ENCODE measurements around the gene ZNF426. TPM values are rescaled to one million over a fixed set of nuclear protein-coding genes. Genes with fewer than 3 reads are reported as not detected.
"Not testable (repeated sequence)": the region's sequence is repeated elsewhere in the genome, so short reads cannot be mapped to it uniquely, and the experiment has no call there.

Gene ZNF426
- 10.7 TPM for polyA plus RNA-seq
- long read RNA-seq, donor 1: 0 reads
- long read RNA-seq, donor 2, partial matches to known transcripts: 0 of 8 reads
- long read RNA-seq, donor 2, other reads (novel, unspliced or antisense): 6 of 8 reads
- long read RNA-seq, donor 3: 0 reads
- long read RNA-seq, donor 4: 0 reads
- long read RNA-seq, donor 5, full-length matches to known transcripts: 1 of 12 reads
- long read RNA-seq, donor 5, partial matches to known transcripts: 11 of 12 reads
- long read RNA-seq, donor 5, other reads (novel, unspliced or antisense): 0 of 12 reads
- long read RNA-seq, donor 6, full-length matches to known transcripts: 2 of 2 reads
- long read RNA-seq, donor 6, partial matches to known transcripts: 0 of 2 reads
- long read RNA-seq, donor 6, other reads (novel, unspliced or antisense): 0 of 2 reads
- long read RNA-seq, donor 7, full-length matches to known transcripts: 1 of 1 reads
- long read RNA-seq, donor 7, partial matches to known transcripts: 0 of 1 reads
- long read RNA-seq, donor 7, other reads (novel, unspliced or antisense): 0 of 1 reads
- long read RNA-seq, donor 8: 0 reads
- long read RNA-seq, donor 9: 0 reads
- long read RNA-seq, donor 10: 0 reads
- long read RNA-seq, donor 11: 0 reads

GRCh38 chr19:9538183-9539058 lies at the start of gene ZNF426:
TSS of gene ZNF426 (minus strand) at chr19:9538645. CDS start at chr19:9536232, 2,413 bp downstream.
- no peaks in the 10 kb centered on the region for H3K27me3 ChIP-seq (ENCODE audit: control insufficient read depth, insufficient read depth, low read length)
- peak; percentile 90 to 96 for DNase-seq
- WGBS (ENCODE audit: insufficient coverage, low lambda C conversion rate): 0% methylated on average over 2 of the region's 49 CpGs
- peaks cover 27% of the 10 kb centered on the region for H3K9me3 ChIP-seq (ENCODE audit: control insufficient read depth, low read depth, low read length)
- H3K4me3 ChIP-seq (ENCODE audit: low read length): peak within 1 kb of the TSS; percentile 88
- H3K4me1 ChIP-seq (ENCODE audit: control insufficient read depth, insufficient read depth, low read length): no peaks in the 10 kb centered on the region
- peak within 1 kb of the TSS; percentile 97 for H3K27ac ChIP-seq (ENCODE audit: low read length)
- H3K36me3 ChIP-seq (ENCODE audit: control insufficient read depth, insufficient read depth, low read length): peaks cover 29% of the 10 kb centered on the region

GRCh38 chr19:9586764-9587163 lies 48.3 kb upstream of the ZNF426 start:
- H3K4me3 ChIP-seq (ENCODE audit: low read length): no peak overlapping the region
- H3K4me1 ChIP-seq (ENCODE audit: control insufficient read depth, insufficient read depth, low read length): no peaks in the 10 kb centered on the region
- H3K9me3 ChIP-seq (ENCODE audit: control insufficient read depth, low read depth, low read length): no peaks in the 10 kb centered on the region
- H3K27ac ChIP-seq (ENCODE audit: low read length): no peak overlapping the region
- DNase-seq: peak; percentile 60 to 67
- H3K27me3 ChIP-seq (ENCODE audit: control insufficient read depth, insufficient read depth, low read length): peaks cover 2% of the 10 kb centered on the region
- 20% methylated on average over 1 of the region's 7 CpGs for WGBS (ENCODE audit: insufficient coverage, low lambda C conversion rate)
- peaks cover 3% of the 10 kb centered on the region for H3K36me3 ChIP-seq (ENCODE audit: control insufficient read depth, insufficient read depth, low read length)

DNA sequence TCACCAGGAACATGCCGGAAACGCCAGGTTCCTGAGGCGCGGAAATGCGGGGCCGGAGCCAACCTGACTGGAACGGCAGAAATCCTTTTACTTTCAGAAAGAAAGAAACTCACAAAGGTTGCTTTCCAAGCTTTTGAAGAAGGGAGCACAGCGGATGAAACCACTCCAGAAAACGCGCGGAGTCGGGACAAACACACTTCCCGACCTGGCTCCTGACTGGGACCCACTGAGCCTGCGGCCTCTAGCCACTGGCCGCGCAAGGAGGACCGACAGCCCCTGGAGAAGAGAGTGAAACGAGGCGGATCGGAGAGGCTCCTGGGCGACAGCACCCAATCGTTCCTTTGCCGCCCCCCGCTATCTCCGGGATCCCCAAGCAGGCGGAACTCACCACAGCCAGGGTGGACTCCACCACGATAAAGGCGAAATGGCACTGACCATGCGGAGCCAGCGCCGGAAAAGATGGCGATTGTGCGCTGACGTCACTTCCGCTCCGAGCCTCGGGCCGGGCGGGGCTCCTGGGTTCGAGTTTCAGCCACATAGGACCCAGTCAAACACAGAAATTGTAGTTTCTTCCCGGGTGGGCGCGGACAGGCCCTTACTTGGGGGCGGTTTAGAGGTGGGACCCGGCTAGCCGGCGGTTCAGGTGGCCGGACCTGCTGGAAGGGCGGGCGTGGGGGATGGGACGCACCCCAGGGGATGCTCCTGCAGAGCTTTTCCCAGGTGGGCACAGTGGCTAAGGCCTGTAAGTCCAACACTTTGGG lies 45.8 kb upstream of the ZNF426 start, which contains the start of gene ZNF121:
TSS of gene ZNF121 (minus strand) at position 432 of the 761 bp plus-strand sequence. CDS start 16,407 bp downstream, outside the sequence.
- Histone ChIP-seq H3K36me3 (ENCODE audit: control insufficient read depth, insufficient read depth, low read length) (peaks cover 9% of the 10 kb centered on the region), H3K4me1 (ENCODE audit: control insufficient read depth, insufficient read depth, low read length) (no peaks in the 10 kb centered on the region), H3K27ac (ENCODE audit: low read length) (peak within 1 kb of the TSS; percentile 94), H3K4me3 (ENCODE audit: low read length) (peak within 1 kb of the TSS; percentile 83), H3K9me3 (ENCODE audit: control insufficient read depth, low read depth, low read length) (peaks cover 12% of the 10 kb centered on the region), H3K27me3 (ENCODE audit: control insufficient read depth, insufficient read depth, low read length) (no peaks in the 10 kb centered on the region)
- peak; percentile 79 to 93 for DNase-seq
- no CpG with 5 or more reads among the region's 51 CpGs for WGBS (ENCODE audit: insufficient coverage, low lambda C conversion rate)

DNA sequence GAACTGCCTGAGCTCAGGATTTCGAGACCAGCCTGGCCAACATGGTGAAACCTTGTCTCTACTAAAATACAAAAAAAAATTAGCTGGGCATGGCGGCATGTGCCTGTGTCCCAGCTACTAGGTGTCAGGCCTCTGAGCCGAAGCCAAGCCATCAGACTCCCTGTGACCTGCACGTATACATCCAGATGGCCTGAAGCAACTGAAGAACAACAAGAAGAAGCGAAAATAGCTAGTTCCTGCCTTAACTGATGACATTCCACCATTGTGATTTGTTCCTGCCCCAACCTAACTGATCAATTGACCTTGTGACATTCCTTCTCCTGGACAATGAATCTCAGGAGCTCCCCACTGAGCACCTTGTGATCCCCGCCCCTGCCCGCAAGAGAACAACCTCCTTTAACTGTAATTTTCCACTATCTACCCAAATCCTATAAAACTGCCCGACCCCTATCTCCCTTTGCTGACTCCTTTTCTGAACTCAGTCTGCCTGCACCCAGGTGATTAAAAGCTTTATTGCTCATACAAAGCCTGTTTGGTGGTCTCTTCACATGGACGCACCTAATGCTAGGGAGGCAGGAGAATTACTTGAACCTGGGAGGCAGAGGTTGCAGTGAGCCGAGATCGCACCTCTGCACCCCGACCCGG lies 43.8 kb upstream of the ZNF426 start:
- Histone ChIP-seq H3K9me3 (ENCODE audit: control insufficient read depth, low read depth, low read length) (peaks cover 30% of the 10 kb centered on the region), H3K36me3 (ENCODE audit: control insufficient read depth, insufficient read depth, low read length) (peaks cover 12% of the 10 kb centered on the region)
- H3K4me1 ChIP-seq (ENCODE audit: control insufficient read depth, insufficient read depth, low read length); H3K4me3 ChIP-seq (ENCODE audit: low read length); DNase-seq; H3K27ac ChIP-seq (ENCODE audit: low read length); H3K27me3 ChIP-seq (ENCODE audit: control insufficient read depth, insufficient read depth, low read length): not testable (repeated sequence)
- WGBS (ENCODE audit: insufficient coverage, low lambda C conversion rate): 100% methylated on average over 1 of the region's 13 CpGs

DNA sequence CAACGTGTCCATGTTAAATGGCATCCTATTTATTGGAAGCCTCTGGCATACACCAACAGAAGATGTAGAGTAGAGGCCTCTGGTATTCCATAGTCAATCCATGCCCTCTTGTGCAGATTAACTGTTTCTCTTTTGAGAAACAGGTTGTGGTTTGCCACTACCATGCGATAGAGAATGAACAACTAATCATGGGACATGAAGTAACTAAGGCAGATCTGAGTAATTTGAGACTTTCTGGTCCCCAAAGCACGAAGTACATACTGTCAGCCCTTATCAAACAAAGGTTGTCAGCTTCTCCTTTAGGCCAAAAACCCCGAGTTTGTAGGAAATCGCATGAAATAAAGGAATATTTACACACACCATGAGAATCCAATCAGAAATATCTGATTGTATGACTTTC lies 42.3 kb upstream of the ZNF426 start:
- Histone ChIP-seq H3K4me1 (ENCODE audit: control insufficient read depth, insufficient read depth, low read length) (no peaks in the 10 kb centered on the region), H3K9me3 (ENCODE audit: control insufficient read depth, low read depth, low read length) (peaks cover 42% of the 10 kb centered on the region), H3K36me3 (ENCODE audit: control insufficient read depth, insufficient read depth, low read length) (peaks cover 12% of the 10 kb centered on the region), H3K27ac (ENCODE audit: low read length) (no peak overlapping the region), H3K27me3 (ENCODE audit: control insufficient read depth, insufficient read depth, low read length) (no peaks in the 10 kb centered on the region), H3K4me3 (ENCODE audit: low read length) (no peak overlapping the region)
- DNase-seq: no peak
- WGBS (ENCODE audit: insufficient coverage, low lambda C conversion rate): 71% methylated on average over 1 of the region's 5 CpGs

DNA sequence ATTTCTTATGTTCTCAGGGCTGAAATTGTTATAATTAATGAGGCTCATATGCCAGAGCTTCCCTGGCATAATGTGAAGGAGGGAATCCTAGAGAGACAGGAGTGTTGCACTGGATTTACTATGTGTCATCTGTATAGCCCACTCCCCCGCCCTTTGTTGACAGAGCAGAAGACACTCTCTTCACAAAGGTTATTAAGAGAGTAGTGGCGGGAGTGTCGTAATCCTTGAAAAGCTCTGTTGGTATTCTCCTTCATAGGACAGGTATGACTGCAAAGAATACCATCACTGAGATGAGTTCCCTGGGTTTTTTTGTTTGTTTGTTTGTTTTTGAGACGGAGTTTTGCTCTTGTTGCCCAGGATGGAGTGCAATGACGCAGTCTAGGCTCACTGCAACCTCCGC lies 31.8 kb upstream of the ZNF426 start:
- Histone ChIP-seq H3K4me3 (ENCODE audit: low read length) (no peak overlapping the region), H3K4me1 (ENCODE audit: control insufficient read depth, insufficient read depth, low read length) (no peaks in the 10 kb centered on the region), H3K27ac (ENCODE audit: low read length) (no peak overlapping the region), H3K36me3 (ENCODE audit: control insufficient read depth, insufficient read depth, low read length) (peaks cover 38% of the 10 kb centered on the region), H3K9me3 (ENCODE audit: control insufficient read depth, low read depth, low read length) (peaks cover 70% of the 10 kb centered on the region), H3K27me3 (ENCODE audit: control insufficient read depth, insufficient read depth, low read length) (no peaks in the 10 kb centered on the region)
- no peak for DNase-seq
- WGBS (ENCODE audit: insufficient coverage, low lambda C conversion rate): no CpG with 5 or more reads among the region's 6 CpGs

DNA sequence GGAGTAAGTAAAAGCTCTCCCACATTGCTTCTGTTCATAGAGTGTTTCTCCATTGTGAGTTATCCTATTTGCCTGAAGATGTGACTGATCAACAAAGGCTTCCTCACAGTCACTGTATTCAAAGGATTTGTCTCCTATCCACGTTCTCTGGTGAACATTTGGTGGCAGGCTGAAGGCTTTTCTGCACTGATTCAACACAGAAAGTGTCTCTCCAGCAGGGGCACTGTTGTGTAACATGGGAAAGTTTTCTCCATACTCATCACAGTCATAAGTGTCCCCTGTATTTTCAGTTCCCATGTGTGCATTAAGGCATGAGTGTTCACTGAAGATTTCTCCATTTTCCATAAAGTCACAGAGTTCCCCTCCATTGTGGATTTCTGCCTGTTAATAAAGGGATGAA lies 28.3 kb upstream of the ZNF426 start:
- Histone ChIP-seq H3K9me3 (ENCODE audit: control insufficient read depth, low read depth, low read length) (peaks cover 58% of the 10 kb centered on the region), H3K27me3 (ENCODE audit: control insufficient read depth, insufficient read depth, low read length) (no peaks in the 10 kb centered on the region), H3K4me3 (ENCODE audit: low read length) (no peak overlapping the region), H3K4me1 (ENCODE audit: control insufficient read depth, insufficient read depth, low read length) (no peaks in the 10 kb centered on the region), H3K36me3 (ENCODE audit: control insufficient read depth, insufficient read depth, low read length) (peaks cover 56% of the 10 kb centered on the region), H3K27ac (ENCODE audit: low read length) (no peak overlapping the region)
- no CpG with 5 or more reads among the region's 1 CpG for WGBS (ENCODE audit: insufficient coverage, low lambda C conversion rate)
- DNase-seq: no peak

- peaks cover 58% of the 10 kb centered on the region for H3K36me3 ChIP-seq (ENCODE audit: control insufficient read depth, insufficient read depth, low read length)
- DNase-seq: peak in 1 of 2 donors; percentile 18
- peaks cover 60% of the 10 kb centered on the region for H3K9me3 ChIP-seq (ENCODE audit: control insufficient read depth, low read depth, low read length)
- no peaks in the 10 kb centered on the region for H3K4me1 ChIP-seq (ENCODE audit: control insufficient read depth, insufficient read depth, low read length)
- H3K27ac ChIP-seq (ENCODE audit: low read length): no peak overlapping the region
- H3K4me3 ChIP-seq (ENCODE audit: low read length): no peak overlapping the region
- H3K27me3 ChIP-seq (ENCODE audit: control insufficient read depth, insufficient read depth, low read length): no peaks in the 10 kb centered on the region
- no CpG with 5 or more reads among the region's 9 CpGs for WGBS (ENCODE audit: insufficient coverage, low lambda C conversion rate)
Measured at GRCh38 chr19:9565900-9566705, 27.7 kb upstream of the ZNF426 start.

Measured in large intestine (tissue), 12 donors.